Suprapubic skin (tissue), 4 donors: ENCODE measurements around the gene RNF38. TPM values are rescaled to one million over a fixed set of nuclear protein-coding genes. Genes with fewer than 3 reads are reported as not detected.

Experiments used
- DNase-seq, 2 donors: peaks; one replicate each; pipeline ENCODE4 v3.0.0-alpha.2; 2019; ENCODE audit warnings: low spot score in 2 of 2
- H3K27ac ChIP-seq: fragments of 200-600 bp; sonication (generic); one replicate; pipeline ENCODE4 v1.5.1; 2019
- H3K27me3 ChIP-seq: fragments of 200-600 bp; sonication (generic); one replicate; pipeline ENCODE4 v1.5.1; 2019
- H3K36me3 ChIP-seq: fragments of 200-600 bp; sonication (generic); one replicate; pipeline ENCODE4 v1.5.1; 2019
- H3K4me1 ChIP-seq: fragments of 200-600 bp; sonication (generic); one replicate; pipeline ENCODE4 v1.5.1; 2019
- H3K4me3 ChIP-seq: fragments of 200-600 bp; sonication (generic); one replicate; pipeline ENCODE4 v1.5.1; 2019; ENCODE audit warnings: mild to moderate bottlenecking
- H3K9me3 ChIP-seq: fragments of 200-600 bp; sonication (generic); one replicate; pipeline ENCODE4 v1.5.1; 2019
- EP300 ChIP-seq: sonication (generic); formaldehyde crosslinking; IDR thresholded peaks from one replicate; pipeline ENCODE4 v1.6.1; 2017; ENCODE audit warnings: antibody characterized with exemption
- POLR2A ChIP-seq, 2 donors: fragments of 450-650 bp; IDR thresholded peaks; one replicate each; pipeline ENCODE4 v1.6.1; 2017; ENCODE audit warnings: antibody characterized with exemption in 2 of 2, mild to moderate bottlenecking in 2 of 2, moderate library complexity in 2 of 2
- POLR2AphosphoS5 ChIP-seq, 3 donors: sonication (generic); formaldehyde crosslinking; IDR thresholded peaks; one replicate each; pipeline ENCODE4 v1.6.1; 2017; ENCODE audit warnings: antibody characterized with exemption in 3 of 3
- WGBS: methylation state at CpG from one replicate; pipeline ENCODE4 v1.1.5; 2018; 5-methylcytosine and 5-hydroxymethylcytosine counted together
- total RNA-seq, 4 donors: library from RNA; depleted of rRNA; stranded (reverse); fragments of >200 nt; gene quantifications; one replicate each; pipeline ENCODE4 v1.1.0, GENCODE V29; 2016
- TF ChIP-seq, protein P1 (sequence below), 2 donors: fragments of 200-600 bp in 1 of 2; fragments of 450-650 bp in 1 of 2; sonication (generic) in 1 of 2; IDR thresholded peaks; one replicate each; pipeline ENCODE4 v1.5.1; 2016 to 2019; ENCODE audit warnings: antibody characterized with exemption in 2 of 2, mild to moderate bottlenecking in 1 of 2, moderate library complexity in 1 of 2

The RNF38 gene
- total RNA-seq, 4 donors from 2014 or later, result 20.6 to 43.9 (median 28.1) TPM

DNA sequence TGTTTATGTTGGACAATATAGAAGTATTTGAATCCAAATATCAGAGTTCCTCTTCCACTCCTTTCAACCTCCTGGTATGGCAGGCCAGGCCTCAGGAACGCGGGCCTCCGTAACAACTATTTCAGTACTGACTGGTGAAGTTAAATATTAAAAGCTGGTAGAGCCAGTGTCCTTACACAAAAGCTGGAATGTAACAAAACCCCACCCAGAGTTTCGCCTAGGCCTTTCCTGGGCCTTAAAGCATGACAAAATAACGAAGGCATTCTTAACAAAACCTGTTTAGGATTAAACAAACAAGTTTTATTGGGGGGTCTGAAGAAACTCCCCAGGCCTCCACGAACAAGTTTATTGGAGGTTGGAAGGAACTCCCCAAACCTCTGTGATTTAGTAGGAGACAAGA lies 80.3 kb downstream of the RNF38 start:
- Histone ChIP-seq H3K36me3 (no peaks in the 10 kb centered on the region), H3K27me3 (no peaks in the 10 kb centered on the region), H3K27ac (peak overlapping the region; percentile 24), H3K9me3 (no peaks in the 10 kb centered on the region), H3K4me3 (no peak overlapping the region), H3K4me1 (peaks cover 5% of the 10 kb centered on the region)
- DNase-seq, result peak in 1 of 2 donors; percentile 54
- 38% methylated on average over 6 of the region's 6 CpGs for WGBS
- TF ChIP-seq, protein P1, sequence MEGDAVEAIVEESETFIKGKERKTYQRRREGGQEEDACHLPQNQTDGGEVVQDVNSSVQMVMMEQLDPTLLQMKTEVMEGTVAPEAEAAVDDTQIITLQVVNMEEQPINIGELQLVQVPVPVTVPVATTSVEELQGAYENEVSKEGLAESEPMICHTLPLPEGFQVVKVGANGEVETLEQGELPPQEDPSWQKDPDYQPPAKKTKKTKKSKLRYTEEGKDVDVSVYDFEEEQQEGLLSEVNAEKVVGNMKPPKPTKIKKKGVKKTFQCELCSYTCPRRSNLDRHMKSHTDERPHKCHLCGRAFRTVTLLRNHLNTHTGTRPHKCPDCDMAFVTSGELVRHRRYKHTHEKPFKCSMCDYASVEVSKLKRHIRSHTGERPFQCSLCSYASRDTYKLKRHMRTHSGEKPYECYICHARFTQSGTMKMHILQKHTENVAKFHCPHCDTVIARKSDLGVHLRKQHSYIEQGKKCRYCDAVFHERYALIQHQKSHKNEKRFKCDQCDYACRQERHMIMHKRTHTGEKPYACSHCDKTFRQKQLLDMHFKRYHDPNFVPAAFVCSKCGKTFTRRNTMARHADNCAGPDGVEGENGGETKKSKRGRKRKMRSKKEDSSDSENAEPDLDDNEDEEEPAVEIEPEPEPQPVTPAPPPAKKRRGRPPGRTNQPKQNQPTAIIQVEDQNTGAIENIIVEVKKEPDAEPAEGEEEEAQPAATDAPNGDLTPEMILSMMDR (IDR thresholded peaks at IDR 0.05), result no peak
- TF ChIP-seq EP300 (no peak), POLR2AphosphoS5 (IDR thresholded peaks at IDR 0.05) (no peak), POLR2A (IDR thresholded peaks at IDR 0.05) (no peak)

DNA sequence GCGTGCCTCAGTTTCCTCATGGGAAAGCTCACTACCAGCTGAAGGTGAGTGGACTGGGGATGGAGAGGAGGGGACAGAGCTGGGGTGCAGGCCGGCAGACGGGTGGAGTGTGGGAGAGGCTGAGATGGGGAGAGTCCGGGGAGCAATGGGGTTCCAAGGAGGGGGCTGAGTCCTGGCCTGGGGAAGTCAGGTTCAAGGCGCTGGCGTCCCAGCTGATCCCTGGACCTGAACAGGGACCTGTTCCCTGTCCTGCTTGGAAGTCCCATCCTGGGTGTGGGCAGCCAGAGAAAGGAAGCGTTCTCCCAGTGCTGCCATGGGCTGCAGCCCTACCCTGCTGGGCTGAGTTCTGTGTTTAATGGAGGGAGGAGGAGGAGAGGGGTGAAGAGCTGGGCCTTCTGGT lies 80.9 kb downstream of the RNF38 start:
- H3K27me3 ChIP-seq, result no peaks in the 10 kb centered on the region
- 83% methylated on average over 7 of the region's 7 CpGs for WGBS
- H3K27ac ChIP-seq, result no peak overlapping the region
- no peak overlapping the region for H3K4me3 ChIP-seq
- H3K4me1 ChIP-seq, result peaks cover 5% of the 10 kb centered on the region
- H3K9me3 ChIP-seq, result no peaks in the 10 kb centered on the region
- no peaks in the 10 kb centered on the region for H3K36me3 ChIP-seq
- TF ChIP-seq POLR2A (IDR thresholded peaks at IDR 0.05) (no peak), EP300 (no peak), POLR2AphosphoS5 (IDR thresholded peaks at IDR 0.05) (no peak)
- TF ChIP-seq, protein P1 (IDR thresholded peaks at IDR 0.05), result no peak
- peak in 1 of 2 donors; percentile 66 for DNase-seq

DNA sequence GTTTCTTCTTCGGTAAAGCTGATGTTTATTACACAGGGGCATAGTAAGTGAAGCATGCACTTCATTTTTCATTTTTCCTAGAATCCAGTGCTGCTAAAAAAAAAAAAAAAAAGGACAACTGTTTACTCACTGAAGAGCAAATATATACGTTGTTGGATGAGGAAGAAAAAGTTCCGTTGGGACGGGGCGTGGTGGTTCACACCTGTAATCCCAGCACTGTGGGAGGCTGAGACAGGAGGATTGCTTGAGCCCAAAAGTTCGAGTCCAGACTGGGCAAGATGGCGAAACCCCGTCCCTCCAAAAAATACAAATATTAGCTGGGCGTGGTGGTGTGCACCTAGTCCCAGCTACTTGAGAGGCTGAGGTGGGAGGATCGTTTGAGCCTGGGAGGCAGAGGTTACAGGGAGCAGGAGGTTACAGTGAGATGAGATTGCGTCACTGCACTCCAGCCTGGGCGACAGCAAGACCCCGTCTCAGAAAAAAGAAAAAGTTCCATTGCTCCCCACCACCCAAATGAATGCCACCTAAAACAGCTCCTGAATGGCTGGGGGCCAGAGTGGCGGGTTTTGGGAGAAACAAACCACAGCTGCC lies 81.8 kb downstream of the RNF38 start:
- 79% methylated on average over 14 of the region's 14 CpGs for WGBS
- Histone ChIP-seq H3K9me3 (no peaks in the 10 kb centered on the region), H3K4me1 (peaks cover 5% of the 10 kb centered on the region), H3K27ac (no peak overlapping the region), H3K4me3 (no peak overlapping the region), H3K27me3 (no peaks in the 10 kb centered on the region), H3K36me3 (no peaks in the 10 kb centered on the region)
- TF ChIP-seq EP300 (no peak), POLR2A (IDR thresholded peaks at IDR 0.05) (no peak), POLR2AphosphoS5 (IDR thresholded peaks at IDR 0.05) (no peak)
- TF ChIP-seq, protein P1 (IDR thresholded peaks at IDR 0.05), result no peak
- DNase-seq, result peak in 1 of 2 donors; percentile 47

DNA sequence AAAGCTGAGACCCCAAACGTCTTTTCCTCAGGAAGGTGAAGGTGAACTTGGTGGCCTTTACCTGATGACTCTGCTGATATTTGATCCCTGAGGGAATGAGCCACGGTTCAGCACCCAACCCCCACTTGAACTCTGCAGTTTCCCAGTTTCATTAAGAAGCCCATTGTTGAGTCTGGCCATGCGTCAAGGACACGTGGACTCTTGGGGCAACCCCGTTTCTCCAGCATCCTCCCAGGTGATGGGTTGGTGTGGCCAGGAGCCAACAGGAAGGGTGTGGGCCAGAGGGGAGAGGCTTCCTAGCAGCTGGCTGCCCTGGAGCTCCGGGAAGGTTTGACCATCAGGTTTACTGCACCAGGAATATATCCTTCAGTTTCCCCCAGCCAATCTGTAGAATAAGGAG lies 82.3 kb downstream of the RNF38 start:
- no peaks in the 10 kb centered on the region for H3K36me3 ChIP-seq
- WGBS, result 20% methylated on average over 6 of the region's 6 CpGs
- H3K27me3 ChIP-seq, result no peaks in the 10 kb centered on the region
- H3K4me1 ChIP-seq, result peaks cover 5% of the 10 kb centered on the region
- H3K27ac ChIP-seq, result peak overlapping the region; percentile 42
- TF ChIP-seq POLR2A (IDR thresholded peaks at IDR 0.05) (no peak), POLR2AphosphoS5 (IDR thresholded peaks at IDR 0.05) (no peak)
- TF ChIP-seq, protein P1 (IDR thresholded peaks at IDR 0.05), result no peak
- H3K4me3 ChIP-seq, result no peak overlapping the region
- no peaks in the 10 kb centered on the region for H3K9me3 ChIP-seq
- peak; percentile 78 to 80 for DNase-seq

DNA sequence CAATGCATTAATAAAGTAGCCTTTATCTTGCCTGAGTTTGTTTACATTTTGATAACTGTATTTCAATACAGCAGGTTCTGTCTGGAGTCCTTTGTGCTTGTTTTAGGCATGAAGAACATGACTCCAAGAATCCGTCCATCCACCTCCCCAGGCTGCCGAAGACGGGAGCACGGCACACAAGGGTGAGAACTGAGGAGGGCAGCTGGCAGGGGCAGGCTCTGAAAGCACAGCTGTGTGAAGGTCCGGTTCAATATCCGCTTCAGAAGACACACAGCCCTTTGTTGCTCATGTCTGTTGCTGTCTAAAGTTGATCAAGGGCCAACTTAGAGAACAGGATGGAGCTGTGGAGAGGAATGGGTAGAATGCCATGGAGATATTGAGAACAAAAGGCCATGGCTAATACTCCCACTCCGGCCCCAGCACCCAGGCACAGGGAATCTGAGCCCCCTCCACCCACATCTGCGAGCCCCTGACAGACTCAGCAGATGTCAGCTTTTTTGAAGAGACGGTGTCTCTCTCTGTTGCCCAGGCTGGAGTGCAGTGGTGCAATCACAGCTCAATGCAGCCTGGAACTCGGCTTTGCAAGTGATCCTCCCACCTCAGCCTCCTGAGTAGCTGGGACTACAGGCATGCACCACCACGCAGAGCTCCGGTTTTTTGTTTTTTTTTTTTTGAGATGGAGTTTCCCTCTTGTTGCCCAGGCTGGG lies 83.3 kb downstream of the RNF38 start:
- H3K9me3 ChIP-seq, result no peaks in the 10 kb centered on the region
- no peaks in the 10 kb centered on the region for H3K27me3 ChIP-seq
- H3K4me1 ChIP-seq, result peaks cover 5% of the 10 kb centered on the region
- DNase-seq, result no peak
- TF ChIP-seq POLR2AphosphoS5 (IDR thresholded peaks at IDR 0.05) (no peak), POLR2A (IDR thresholded peaks at IDR 0.05) (no peak), EP300 (no peak)
- TF ChIP-seq, protein P1 (IDR thresholded peaks at IDR 0.05), result no peak
- WGBS, result 58% methylated on average over 11 of the region's 12 CpGs
- H3K27ac ChIP-seq, result peak overlapping the region; percentile 42
- no peaks in the 10 kb centered on the region for H3K36me3 ChIP-seq
- no peak overlapping the region for H3K4me3 ChIP-seq
